Glutamatergic neuron (in vitro differentiated cells): Measurements from ENCODE around the gene CRHR2. TPM values are rescaled to one million over a fixed set of nuclear protein-coding genes. Genes with fewer than 3 reads are reported as not detected.

Source experiments
- DNase-seq: peaks from one replicate; pipeline ENCODE4 v3.0.0; 2022
- H3K27ac Mint-ChIP-seq: one replicate; pipeline ENCODE4 v1.8.0; 2020; ENCODE audit warnings: mild to moderate bottlenecking, mixed read lengths, inconsistent platforms; ENCODE audit not compliant: unreplicated experiment
- H3K27me3 Mint-ChIP-seq: one replicate; pipeline ENCODE4 v1.8.0; 2020; ENCODE audit warnings: mild to moderate bottlenecking, moderate library complexity, mixed read lengths, inconsistent platforms; ENCODE audit not compliant: unreplicated experiment
- H3K36me3 Mint-ChIP-seq: one replicate; pipeline ENCODE4 v1.8.0; 2020; ENCODE audit warnings: mild to moderate bottlenecking, mixed read lengths, inconsistent platforms; ENCODE audit not compliant: unreplicated experiment
- H3K4me1 Mint-ChIP-seq: one replicate; pipeline ENCODE4 v1.8.0; 2020; ENCODE audit warnings: mild to moderate bottlenecking, low read depth, mixed read lengths, inconsistent platforms; ENCODE audit not compliant: unreplicated experiment
- H3K4me3 Mint-ChIP-seq: one replicate; pipeline ENCODE4 v1.8.0; 2020; ENCODE audit warnings: mild to moderate bottlenecking, mixed read lengths, inconsistent platforms; ENCODE audit not compliant: unreplicated experiment
- H3K9me3 Mint-ChIP-seq: one replicate; pipeline ENCODE4 v1.8.0; 2020; ENCODE audit warnings: mild to moderate bottlenecking, moderate library complexity, mixed read lengths, inconsistent platforms; ENCODE audit not compliant: unreplicated experiment
- total RNA-seq: library from RNA; stranded (reverse); fragmentation: NEBNext Ultra II Directional; extraction: Animal tissue kit (Norgen Biotek cat#: 25700); gene quantifications from one replicate; pipeline ENCODE4 v1.2.1, GENCODE V29; 2021; ENCODE audit not compliant: unreplicated experiment
- TF ChIP-seq, protein P1 (sequence below): fragments of 200-600 bp; sonication (generic); IDR thresholded peaks from one replicate; pipeline ENCODE4 v1.5.0; 2021; ENCODE audit not compliant: partially characterized antibody, unreplicated experiment

The CRHR2 gene
- total RNA-seq, 1 donor from 2014 or later, result 2.4 TPM

DNA sequence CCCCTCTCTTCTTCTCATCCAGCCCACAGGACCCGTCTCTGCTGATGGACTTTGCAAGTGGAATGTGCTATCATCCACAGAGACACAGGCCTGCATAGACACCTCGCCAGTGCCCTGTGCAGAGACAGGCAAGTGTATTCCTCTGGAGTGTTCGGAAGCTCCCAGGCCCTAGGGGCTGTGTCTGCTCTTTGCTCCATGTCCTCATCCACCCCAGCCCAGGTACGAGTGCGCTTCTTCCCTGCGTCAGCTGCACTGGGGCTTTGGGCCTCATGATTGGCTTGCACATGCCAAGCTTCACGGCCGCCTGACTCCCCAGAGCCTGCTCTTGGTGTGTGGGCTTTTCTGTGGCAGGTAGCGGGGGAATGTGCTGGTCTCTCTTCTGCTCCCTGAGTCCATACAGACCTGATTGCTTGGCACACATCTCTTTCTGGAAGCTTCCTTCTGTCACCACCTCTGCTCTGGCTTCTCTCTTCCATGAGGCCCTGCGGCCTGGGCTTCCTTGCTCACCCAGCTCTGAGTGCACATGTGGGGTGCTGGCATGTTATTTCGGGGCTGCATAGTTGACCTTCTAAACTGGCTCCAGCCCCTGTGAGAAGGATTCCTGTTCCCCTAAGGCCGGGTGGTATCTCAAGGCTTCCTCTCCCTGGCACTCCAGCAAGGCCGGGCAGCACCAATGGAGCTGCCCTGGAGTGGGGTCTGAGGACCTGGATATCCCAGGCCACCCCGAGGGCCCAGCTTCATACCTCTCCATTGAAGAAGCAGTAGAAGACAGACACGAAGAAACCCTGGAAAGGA is 27.8 kb downstream of the CRHR2 start:
- H3K4me3 Mint-ChIP-seq, result no peak overlapping the region
- peaks cover 22% of the 10 kb centered on the region for H3K4me1 Mint-ChIP-seq
- peaks cover 7% of the 10 kb centered on the region for H3K9me3 Mint-ChIP-seq
- peaks cover 5% of the 10 kb centered on the region for H3K36me3 Mint-ChIP-seq
- TF ChIP-seq, protein P1, sequence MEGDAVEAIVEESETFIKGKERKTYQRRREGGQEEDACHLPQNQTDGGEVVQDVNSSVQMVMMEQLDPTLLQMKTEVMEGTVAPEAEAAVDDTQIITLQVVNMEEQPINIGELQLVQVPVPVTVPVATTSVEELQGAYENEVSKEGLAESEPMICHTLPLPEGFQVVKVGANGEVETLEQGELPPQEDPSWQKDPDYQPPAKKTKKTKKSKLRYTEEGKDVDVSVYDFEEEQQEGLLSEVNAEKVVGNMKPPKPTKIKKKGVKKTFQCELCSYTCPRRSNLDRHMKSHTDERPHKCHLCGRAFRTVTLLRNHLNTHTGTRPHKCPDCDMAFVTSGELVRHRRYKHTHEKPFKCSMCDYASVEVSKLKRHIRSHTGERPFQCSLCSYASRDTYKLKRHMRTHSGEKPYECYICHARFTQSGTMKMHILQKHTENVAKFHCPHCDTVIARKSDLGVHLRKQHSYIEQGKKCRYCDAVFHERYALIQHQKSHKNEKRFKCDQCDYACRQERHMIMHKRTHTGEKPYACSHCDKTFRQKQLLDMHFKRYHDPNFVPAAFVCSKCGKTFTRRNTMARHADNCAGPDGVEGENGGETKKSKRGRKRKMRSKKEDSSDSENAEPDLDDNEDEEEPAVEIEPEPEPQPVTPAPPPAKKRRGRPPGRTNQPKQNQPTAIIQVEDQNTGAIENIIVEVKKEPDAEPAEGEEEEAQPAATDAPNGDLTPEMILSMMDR, result no peak
- H3K27ac Mint-ChIP-seq, result no peak overlapping the region
- no peak for DNase-seq
- H3K27me3 Mint-ChIP-seq, result peaks cover 11% of the 10 kb centered on the region

DNA sequence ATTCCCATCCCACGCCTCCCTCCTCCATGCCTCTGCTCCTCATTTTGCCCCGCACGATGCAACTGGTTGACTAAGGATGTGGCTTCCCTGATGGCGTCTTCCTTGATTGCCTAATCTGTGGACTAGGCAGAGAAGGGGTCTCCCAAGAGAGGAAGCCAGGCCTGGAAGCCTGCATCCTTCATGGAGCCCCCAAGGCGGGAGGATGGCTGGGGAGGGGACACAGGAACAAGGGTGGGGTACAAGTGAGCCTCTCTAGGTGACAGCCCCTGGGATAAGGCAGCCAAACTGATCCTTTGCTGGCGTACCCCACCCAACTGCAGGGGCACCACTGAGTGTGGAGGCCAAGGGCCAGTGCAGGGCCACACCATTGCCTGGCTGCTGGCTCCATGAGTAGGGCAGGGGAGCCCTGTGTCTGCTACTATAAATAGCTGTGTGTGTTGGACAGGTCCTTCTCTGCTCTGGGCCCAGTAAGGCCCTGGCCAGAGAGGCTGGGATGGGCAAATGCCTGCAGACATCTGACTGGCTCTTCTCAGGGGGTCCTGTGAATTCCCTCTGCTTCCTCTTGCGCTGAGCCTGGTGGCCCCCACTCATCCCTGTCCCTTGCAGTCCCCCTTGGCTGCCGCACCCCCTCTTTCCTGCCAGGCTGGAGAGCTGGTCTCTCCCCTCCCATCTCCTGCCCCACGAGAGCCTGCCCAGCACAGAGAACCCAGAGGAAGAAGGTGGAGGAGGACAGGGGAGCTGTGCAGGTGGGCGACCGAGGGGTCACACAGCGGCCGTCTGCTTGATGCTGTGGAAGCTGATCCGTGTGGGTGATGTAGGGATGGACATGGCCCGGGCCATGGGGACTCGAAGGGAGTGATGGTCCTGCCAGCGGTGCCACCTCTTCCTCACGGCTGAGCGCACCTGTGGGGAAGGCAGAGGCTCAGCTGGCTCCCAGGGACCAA is 29.3 kb downstream of the CRHR2 start:
- Mint-ChIP-seq H3K27me3 (peaks cover 11% of the 10 kb centered on the region), H3K36me3 (peaks cover 5% of the 10 kb centered on the region), H3K4me3 (no peak overlapping the region), H3K27ac (no peak overlapping the region), H3K9me3 (peaks cover 7% of the 10 kb centered on the region), H3K4me1 (peaks cover 25% of the 10 kb centered on the region)
- DNase-seq, result no peak
- TF ChIP-seq, protein P1, result no peak

DNA sequence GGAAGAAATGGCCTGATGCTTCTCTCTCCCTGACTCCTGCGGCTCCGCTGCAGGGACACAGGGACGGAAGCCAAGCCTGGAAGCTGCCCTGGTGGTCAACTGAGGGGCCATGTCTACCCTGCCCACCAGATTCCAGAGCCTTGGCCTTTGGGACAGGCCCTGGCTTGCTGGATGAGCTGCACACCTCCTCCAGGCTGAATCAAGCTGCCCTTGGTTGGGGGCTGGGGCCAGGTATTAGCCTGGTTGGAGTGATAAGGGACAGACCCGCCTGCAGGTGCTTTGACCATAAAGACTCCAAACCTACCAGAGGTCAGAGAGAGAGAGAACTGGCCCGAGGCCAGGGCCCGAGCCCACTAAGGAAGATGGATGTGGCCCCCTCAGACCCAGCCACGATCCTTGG is 30.1 kb downstream of the CRHR2 start:
- TF ChIP-seq, protein P1, result no peak
- Mint-ChIP-seq H3K4me1 (peaks cover 31% of the 10 kb centered on the region), H3K4me3 (no peak overlapping the region), H3K27me3 (peaks cover 8% of the 10 kb centered on the region), H3K27ac (no peak overlapping the region), H3K9me3 (peaks cover 7% of the 10 kb centered on the region), H3K36me3 (peaks cover 4% of the 10 kb centered on the region)
- no peak for DNase-seq

DNA sequence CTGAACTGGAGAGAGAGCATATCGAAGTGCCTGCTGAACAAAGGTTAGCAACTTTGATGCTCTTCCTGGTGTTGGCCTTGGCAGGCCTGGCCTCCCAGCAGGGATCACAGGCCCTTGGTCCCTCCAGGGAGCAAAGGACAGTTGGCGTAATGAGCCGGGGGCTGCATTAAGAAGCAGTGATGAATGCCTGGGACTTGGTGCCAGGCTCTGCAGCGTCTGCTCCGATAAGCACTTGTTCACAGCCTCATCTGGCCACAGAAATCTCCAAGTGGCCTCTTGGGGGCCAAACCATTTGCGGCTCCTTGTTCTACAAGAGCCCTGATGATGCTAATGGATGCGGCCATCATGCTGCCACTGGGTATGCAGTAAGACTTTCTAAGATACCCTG is 31.8 kb downstream of the CRHR2 start:
- Mint-ChIP-seq H3K27me3 (peaks cover 11% of the 10 kb centered on the region), H3K9me3 (peaks cover 8% of the 10 kb centered on the region), H3K4me1 (peaks cover 34% of the 10 kb centered on the region), H3K4me3 (peak overlapping the region; percentile 70), H3K36me3 (peaks cover 5% of the 10 kb centered on the region), H3K27ac (peak overlapping the region; percentile 88)
- peak; percentile 70 for DNase-seq
- TF ChIP-seq, protein P1, result peak; percentile 6
